ACC112 (cell line): ENCODE measurements around the gene MTFMT.
"Not testable (repeated sequence)": the region's sequence is repeated elsewhere in the genome, so short reads cannot be mapped to it uniquely, and the experiment has no call there.

Experiments
- H2AFZ ChIP-seq: fragments of 200-600 bp; sonication (generic); one replicate; pipeline ENCODE4 v1.6.0; 2017; ENCODE audit warnings: antibody characterized with exemption, low read length; ENCODE audit not compliant: unreplicated experiment
- H3K27ac ChIP-seq: fragments of 200-600 bp; sonication (generic); 2 replicates; pipeline ENCODE4 v1.5.1; 2014; ENCODE audit warnings: low read depth, mild to moderate bottlenecking, antibody characterized with exemption, low read length, moderate library complexity
- H3K27me3 ChIP-seq: fragments of 200-600 bp; sonication (generic); 2 replicates; pipeline ENCODE4 v1.6.1; 2014; ENCODE audit warnings: mild to moderate bottlenecking, antibody characterized with exemption, low read length, moderate library complexity, mixed read lengths; ENCODE audit not compliant: insufficient read depth
- H3K36me3 ChIP-seq: fragments of 200-600 bp; sonication (generic); 2 replicates; pipeline ENCODE4 v1.6.1; 2016; ENCODE audit warnings: mild to moderate bottlenecking, antibody characterized with exemption, low read length, moderate library complexity, mixed read lengths; ENCODE audit not compliant: insufficient read depth
- H3K4me1 ChIP-seq: fragments of 200-600 bp; sonication (generic); one replicate; pipeline ENCODE4 v1.6.1; 2016; ENCODE audit warnings: low read length, mixed read lengths; ENCODE audit not compliant: insufficient read depth, unreplicated experiment, control insufficient read depth
- H3K4me3 ChIP-seq: fragments of 200-600 bp; sonication (generic); 2 replicates; pipeline ENCODE4 v1.5.1; 2014; ENCODE audit warnings: mild to moderate bottlenecking, low read depth, low read length
- H3K79me2 ChIP-seq: fragments of 200-600 bp; sonication (generic); one replicate; pipeline ENCODE4 v1.6.0; 2016; ENCODE audit warnings: low read length; ENCODE audit not compliant: control insufficient read depth, unreplicated experiment, insufficient read depth

Gene MTFMT

GRCh38 chr15:65028921-65029735, at the start of gene MTFMT:
Gene MTFMT, minus strand, starts transcription at chr15:65029639. Its CDS starts 26 bp downstream, at chr15:65029613.
- peaks cover 14% of the 10 kb centered on the region for H3K4me1 ChIP-seq
- H3K27ac ChIP-seq = no peak within 1 kb of the TSS
- peak within 1 kb of the TSS; percentile 97 for H3K4me3 ChIP-seq
- peak within 1 kb of the TSS; percentile 84 for H2AFZ ChIP-seq
- H3K79me2 ChIP-seq = peaks cover 19% of the 10 kb centered on the region
- no peaks in the 10 kb centered on the region; the same call in 1 of the 2 replicates for H3K36me3 ChIP-seq
- no peaks in the 10 kb centered on the region for H3K27me3 ChIP-seq

GRCh38 chr15:65077981-65078352, 48.5 kb upstream of the MTFMT start:
- H3K4me3 ChIP-seq = no peak overlapping the region
- H3K27me3 ChIP-seq = peaks cover 23% of the 10 kb centered on the region
- no peaks in the 10 kb centered on the region for H3K36me3 ChIP-seq
- H3K79me2 ChIP-seq = no peaks in the 10 kb centered on the region
- no peaks in the 10 kb centered on the region for H3K4me1 ChIP-seq
- H2AFZ ChIP-seq = no peak overlapping the region
- no peak overlapping the region for H3K27ac ChIP-seq

DNA sequence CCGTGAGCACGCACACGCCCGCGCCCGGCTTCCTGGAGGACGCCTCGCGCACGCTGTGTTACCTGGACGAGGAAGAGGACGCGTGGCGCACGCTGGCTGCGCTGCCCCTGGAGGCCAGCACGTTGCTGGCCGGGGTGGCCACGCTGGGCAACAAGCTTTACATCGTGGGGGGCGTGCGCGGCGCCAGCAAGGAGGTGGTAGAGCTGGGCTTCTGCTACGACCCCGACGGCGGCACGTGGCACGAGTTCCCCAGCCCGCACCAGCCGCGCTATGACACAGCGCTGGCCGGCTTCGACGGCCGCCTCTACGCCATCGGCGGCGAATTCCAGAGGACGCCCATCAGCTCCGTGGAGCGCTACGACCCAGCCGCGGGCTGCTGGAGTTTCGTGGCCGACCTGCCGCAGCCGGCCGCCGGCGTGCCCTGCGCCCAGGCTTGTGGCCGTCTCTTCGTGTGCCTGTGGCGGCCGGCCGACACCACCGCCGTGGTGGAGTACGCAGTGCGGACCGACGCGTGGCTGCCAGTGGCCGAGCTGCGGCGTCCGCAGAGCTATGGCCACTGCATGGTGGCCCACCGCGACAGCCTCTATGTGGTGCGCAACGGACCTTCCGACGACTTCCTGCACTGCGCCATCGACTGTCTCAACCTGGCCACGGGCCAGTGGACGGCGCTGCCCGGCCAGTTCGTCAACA, 48.0 kb upstream of the MTFMT start:
- Histone ChIP-seq H3K27me3 (peaks cover 18% of the 10 kb centered on the region), H3K79me2 (no peaks in the 10 kb centered on the region), H3K4me1 (peaks cover under 1% of the 10 kb centered on the region), H3K27ac (no peak overlapping the region), H2AFZ (no peak overlapping the region), H3K36me3 (no peaks in the 10 kb centered on the region), H3K4me3 (no peak overlapping the region)

DNA sequence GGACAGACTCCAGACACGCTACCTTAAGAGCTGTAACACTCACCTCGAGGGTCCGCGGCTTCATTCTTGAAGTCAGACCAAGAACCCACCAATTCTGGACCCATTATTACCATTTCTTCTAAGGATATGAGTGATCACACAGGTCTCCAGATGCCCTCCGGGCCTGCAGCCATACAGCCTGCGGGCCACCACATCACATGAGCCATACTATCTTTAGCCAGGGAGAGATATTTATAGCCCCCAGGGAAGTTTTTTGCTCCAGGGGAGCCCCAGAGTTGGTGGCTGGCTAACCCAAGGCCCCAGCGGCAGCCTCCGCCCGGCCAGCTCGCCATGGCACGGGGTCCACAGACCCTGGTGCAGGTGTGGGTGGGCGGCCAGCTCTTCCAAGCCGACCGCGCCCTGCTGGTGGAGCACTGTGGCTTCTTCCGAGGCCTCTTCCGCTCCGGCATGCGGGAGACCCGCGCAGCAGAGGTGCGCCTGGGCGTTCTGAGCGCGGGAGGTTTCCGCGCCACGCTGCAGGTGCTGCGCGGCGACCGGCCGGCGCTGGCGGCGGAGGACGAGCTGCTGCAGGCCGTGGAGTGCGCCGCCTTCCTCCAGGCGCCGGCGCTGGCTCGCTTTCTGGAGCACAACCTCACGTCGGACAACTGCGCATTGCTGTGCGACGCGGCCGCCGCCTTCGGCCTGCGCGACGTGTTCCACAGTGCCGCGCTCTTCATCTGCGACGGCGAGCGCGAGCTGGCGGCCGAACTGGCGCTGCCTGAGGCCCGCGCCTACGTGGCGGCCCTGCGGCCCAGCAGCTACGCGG, 47.2 kb upstream of the MTFMT start, which contains the start of gene KBTBD13:
TSS of gene KBTBD13 (plus strand) at position 261 of the 805 bp plus-strand sequence. CDS start at position 331, 70 bp downstream.
- no peak within 1 kb of the TSS for H3K27ac ChIP-seq
- H3K4me3 ChIP-seq = no peak within 1 kb of the TSS
- H3K4me1 ChIP-seq = peaks cover 7% of the 10 kb centered on the region
- peaks cover 15% of the 10 kb centered on the region; the same call in 1 of the 2 replicates for H3K27me3 ChIP-seq
- no peaks in the 10 kb centered on the region for H3K79me2 ChIP-seq
- no peak within 1 kb of the TSS for H2AFZ ChIP-seq
- no peaks in the 10 kb centered on the region for H3K36me3 ChIP-seq

- not testable (repeated sequence) for H2AFZ ChIP-seq, H3K36me3 ChIP-seq, H3K79me2 ChIP-seq, H3K27ac ChIP-seq, H3K4me3 ChIP-seq, H3K27me3 ChIP-seq
- peaks cover 15% of the 10 kb centered on the region for H3K4me1 ChIP-seq
Observed at GRCh38 chr15:65075607-65076395, 46.4 kb upstream of the MTFMT start.

GRCh38 chr15:65074946-65075345, 45.5 kb upstream of the MTFMT start:
- H3K27ac ChIP-seq, H3K79me2 ChIP-seq, H3K27me3 ChIP-seq, H2AFZ ChIP-seq, H3K36me3 ChIP-seq, H3K4me3 ChIP-seq: not testable (repeated sequence)
- H3K4me1 ChIP-seq = peaks cover 19% of the 10 kb centered on the region

DNA sequence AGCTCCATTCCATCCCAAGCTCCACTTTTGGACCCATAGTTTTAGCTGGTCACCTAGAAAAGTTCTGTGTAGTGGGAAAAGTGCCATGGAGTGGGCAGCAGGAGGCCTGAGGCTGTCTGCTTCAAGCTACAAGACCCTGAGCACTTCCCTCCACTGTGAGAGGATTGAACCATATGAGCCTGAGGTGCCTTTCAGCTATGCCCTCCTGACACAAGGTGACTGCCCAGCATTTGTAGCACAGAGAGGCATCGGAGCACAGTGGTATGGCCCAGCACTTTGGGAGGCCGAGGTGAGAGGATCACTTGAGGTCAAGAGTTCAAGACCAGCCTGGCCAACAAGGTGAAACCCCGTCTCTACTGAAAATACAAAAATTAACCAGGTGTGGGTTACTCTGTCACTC, 43.2 kb upstream of the MTFMT start:
- Histone ChIP-seq H2AFZ (no peak overlapping the region), H3K79me2 (no peaks in the 10 kb centered on the region), H3K27me3 (peaks cover 12% of the 10 kb centered on the region), H3K27ac (no peak overlapping the region), H3K36me3 (no peaks in the 10 kb centered on the region), H3K4me1 (peaks cover 38% of the 10 kb centered on the region), H3K4me3 (no peak overlapping the region)

GRCh38 chr15:65072027-65072426, 42.6 kb upstream of the MTFMT start:
- Histone ChIP-seq H3K27ac (no peak overlapping the region), H3K4me3 (no peak overlapping the region), H3K36me3 (no peaks in the 10 kb centered on the region), H3K79me2 (no peaks in the 10 kb centered on the region), H3K27me3 (peaks cover 14% of the 10 kb centered on the region), H2AFZ (no peak overlapping the region), H3K4me1 (peaks cover 38% of the 10 kb centered on the region)

- H3K4me1 ChIP-seq = peaks cover 38% of the 10 kb centered on the region
- no peaks in the 10 kb centered on the region for H3K36me3 ChIP-seq
- H2AFZ ChIP-seq = no peak overlapping the region
- no peak overlapping the region for H3K4me3 ChIP-seq
- no peak overlapping the region for H3K27ac ChIP-seq
- H3K79me2 ChIP-seq = no peaks in the 10 kb centered on the region
- peaks cover 20% of the 10 kb centered on the region for H3K27me3 ChIP-seq
Observed at GRCh38 chr15:65071381-65071811, 42.0 kb upstream of the MTFMT start.
